ENCODE data around the gene PRKACA.

GRCh38 chr19:14056069-14056666 is 61.4 kb downstream of the PRKACA start:
- TF ChIP-seq CTCF (IDR thresholded peaks at IDR 0.05) = no peak
- no peak for TF ChIP-seq POLR2A (IDR thresholded peaks at IDR 0.05)
- TF ChIP-seq POLR2AphosphoS5 (IDR thresholded peaks at IDR 0.05) = no peak

All from prostate gland (tissue), 2 donors.